Spinal cord (tissue), 10 donors: ENCODE measurements around the gene ASTN2. TPM values are rescaled to one million over a fixed set of nuclear protein-coding genes. Genes with fewer than 3 reads are reported as not detected.

Experiments used
- DNase-seq, 6 donors: peaks; one replicate each; pipeline versions ENCODE4 v3.0.0 to v3.0.0-alpha.2; 2013 to 2015; ENCODE audit warnings: low spot score in 6 of 6, low read depth in 4 of 6
- H3K27ac ChIP-seq: one replicate; pipeline ENCODE4 v1.5.1; 2013; ENCODE audit warnings: low read depth, low read length, control low read depth
- H3K27me3 ChIP-seq: one replicate; pipeline ENCODE4 v1.6.1; 2013; ENCODE audit warnings: low read length; ENCODE audit not compliant: control insufficient read depth, insufficient read depth
- H3K36me3 ChIP-seq: one replicate; pipeline ENCODE4 v1.6.1; 2013; ENCODE audit warnings: low read length; ENCODE audit not compliant: control insufficient read depth, insufficient read depth
- H3K4me1 ChIP-seq: one replicate; pipeline ENCODE4 v1.6.1; 2013; ENCODE audit warnings: low read length; ENCODE audit not compliant: control insufficient read depth, insufficient read depth
- H3K4me3 ChIP-seq: one replicate; pipeline ENCODE4 v1.5.1; 2013; ENCODE audit warnings: low read depth, low read length, control low read depth
- H3K9me3 ChIP-seq: one replicate; pipeline ENCODE4 v1.6.1; 2013; ENCODE audit warnings: low read length; ENCODE audit not compliant: control insufficient read depth, insufficient read depth
- WGBS: methylation state at CpG from one replicate; pipeline ENCODE4 v1.1.5; 2013; ENCODE audit warnings: missing lambda C conversion rate; ENCODE audit not compliant: insufficient coverage; 5-methylcytosine and 5-hydroxymethylcytosine counted together
- polyA plus RNA-seq, 2 donors: library from polyadenylated mRNA; unstranded; fragments of 120-200 nt; gene quantifications; one replicate each; pipeline ENCODE4 v1.2.1, GENCODE V29; 2013; ENCODE audit not compliant: insufficient read length in 2 of 2
- total RNA-seq, 2 donors: library from RNA; depleted of rRNA in 1 of 2; stranded (reverse); fragments of 120-200 nt in 1 of 2; fragments of >200 nt in 1 of 2; gene quantifications; one replicate each; pipeline versions ENCODE4 v1.2.3 to v1.2.4, GENCODE V29; 2013 to 2014
- donor health status: healthy.

The ASTN2 gene
- total and polyA plus RNA-seq, 4 donors: 35.8 to 48.8 (median 41.4) TPM

DNA sequence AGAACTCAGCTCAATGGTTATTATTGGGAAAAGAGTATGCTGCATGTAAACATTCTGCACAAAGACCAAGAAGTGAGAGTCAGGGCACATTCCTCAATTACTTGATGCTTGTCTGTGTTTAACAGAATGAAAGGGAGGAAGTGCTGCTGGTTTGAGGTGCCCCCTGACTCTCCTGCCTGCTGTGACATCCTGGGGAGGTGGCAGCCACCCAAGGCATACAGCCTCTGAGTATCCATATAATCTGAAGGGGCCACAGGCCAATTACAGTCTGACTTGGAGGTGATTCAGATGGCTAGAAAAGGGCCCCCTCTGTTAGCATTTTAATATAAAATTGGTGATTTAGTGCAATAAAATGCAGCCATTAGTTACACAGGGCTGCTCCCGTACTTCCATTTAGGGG is 313.8 kb downstream of the ASTN2 start:
- H3K27me3 ChIP-seq: no peaks in the 10 kb centered on the region
- WGBS: no CpG with 5 or more reads among the region's 1 CpG
- no peaks in the 10 kb centered on the region for H3K36me3 ChIP-seq
- H3K9me3 ChIP-seq: no peaks in the 10 kb centered on the region
- no peaks in the 10 kb centered on the region for H3K4me1 ChIP-seq
- no peak overlapping the region for H3K4me3 ChIP-seq
- no peak overlapping the region for H3K27ac ChIP-seq
- DNase-seq: peak in 1 of 6 donors; percentile 38

DNA sequence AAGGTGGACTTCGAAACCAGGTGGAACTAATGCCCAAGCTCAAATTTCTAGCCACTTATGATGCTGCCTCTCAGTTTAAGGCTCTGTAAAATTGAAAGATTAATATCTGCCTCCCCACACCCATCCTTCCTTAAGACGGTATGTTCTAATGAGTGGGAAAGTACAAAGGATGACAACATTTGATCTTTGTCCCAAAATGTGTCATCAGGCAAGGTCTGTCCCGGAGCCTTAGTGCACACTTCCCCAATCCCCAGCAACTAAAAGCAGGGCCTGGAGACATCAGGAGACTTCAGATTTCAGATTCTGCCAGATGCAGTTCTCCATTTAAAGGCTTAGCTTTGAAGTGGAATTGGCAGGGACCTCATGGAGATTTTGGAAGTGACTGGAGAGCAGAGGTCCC is 316.5 kb downstream of the ASTN2 start:
- Histone ChIP-seq H3K27me3 (no peaks in the 10 kb centered on the region), H3K4me1 (no peaks in the 10 kb centered on the region), H3K4me3 (no peak overlapping the region), H3K27ac (no peak overlapping the region), H3K36me3 (no peaks in the 10 kb centered on the region), H3K9me3 (no peaks in the 10 kb centered on the region)
- DNase-seq: no peak
- WGBS: 86% methylated on average over 1 of the region's 3 CpGs

DNA sequence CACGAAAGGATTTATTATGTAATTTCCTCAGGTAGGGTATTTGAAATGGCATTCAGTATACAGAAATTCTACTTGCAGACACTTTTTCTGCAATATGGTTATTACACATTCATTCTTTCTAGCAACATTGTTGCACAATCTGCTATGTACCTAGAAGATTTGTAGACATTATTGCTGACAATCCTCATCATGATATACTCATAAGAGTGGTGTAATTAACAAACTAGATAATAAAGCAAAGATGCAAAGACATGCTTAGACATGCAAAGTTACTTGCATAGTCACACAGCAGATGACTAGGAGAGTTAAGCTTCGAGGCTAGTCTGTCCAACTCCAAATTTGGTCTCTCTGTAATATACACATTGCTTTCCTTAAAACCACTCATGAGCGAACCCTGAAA is 317.1 kb downstream of the ASTN2 start:
- Histone ChIP-seq H3K4me1 (no peaks in the 10 kb centered on the region), H3K4me3 (no peak overlapping the region), H3K9me3 (no peaks in the 10 kb centered on the region), H3K27me3 (no peaks in the 10 kb centered on the region), H3K36me3 (no peaks in the 10 kb centered on the region), H3K27ac (no peak overlapping the region)
- DNase-seq: peak in 1 of 6 donors; percentile 23
- 75% methylated on average over 1 of the region's 3 CpGs for WGBS

DNA sequence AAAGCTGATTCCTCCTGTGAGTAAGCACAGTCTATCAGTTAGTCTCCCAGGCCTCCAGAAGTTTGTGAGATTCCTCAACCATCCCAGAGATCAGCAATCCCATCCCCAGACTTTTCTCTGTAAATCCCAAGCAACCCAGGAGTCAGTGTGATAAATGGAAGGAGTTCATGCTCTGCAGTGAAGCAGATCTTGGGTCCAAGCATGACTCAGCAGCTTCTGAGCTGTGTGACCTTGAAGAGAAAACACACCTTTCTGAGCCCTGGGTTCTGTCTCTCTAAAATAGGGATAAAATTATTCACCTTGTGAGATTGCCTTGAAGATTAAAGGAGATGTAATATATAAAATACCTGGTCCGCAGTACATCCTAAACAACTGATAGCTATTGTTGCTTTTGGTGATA is 318.7 kb downstream of the ASTN2 start:
- H3K36me3 ChIP-seq: no peaks in the 10 kb centered on the region
- WGBS: no CpG with 5 or more reads among the region's 1 CpG

DNA sequence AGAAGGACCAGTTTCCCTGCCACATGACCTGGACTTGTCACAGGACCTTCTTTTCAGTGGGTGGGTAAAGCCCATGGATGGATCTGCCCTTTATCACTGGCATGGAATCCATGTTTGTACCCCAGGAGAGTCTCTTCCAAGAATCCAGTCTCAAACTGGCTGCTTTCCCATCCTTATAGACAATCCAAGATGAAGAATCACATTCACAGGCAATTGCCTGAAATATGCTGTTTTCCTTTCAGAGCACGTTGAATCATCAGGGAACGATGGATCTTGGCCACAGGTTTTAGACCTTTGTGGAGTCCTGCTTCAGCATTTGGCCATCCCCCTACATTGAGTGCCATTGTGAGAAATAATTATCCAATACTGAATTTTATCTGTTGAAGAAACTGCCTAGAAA is 319.8 kb downstream of the ASTN2 start:
- H3K27ac ChIP-seq: no peak overlapping the region

More for the DNA sequence above, 318.7 kb downstream of the ASTN2 start:
- no peak for DNase-seq
- Histone ChIP-seq H3K4me3 (no peak overlapping the region), H3K27me3 (no peaks in the 10 kb centered on the region), H3K9me3 (no peaks in the 10 kb centered on the region), H3K27ac (no peak overlapping the region), H3K4me1 (no peaks in the 10 kb centered on the region)

DNA sequence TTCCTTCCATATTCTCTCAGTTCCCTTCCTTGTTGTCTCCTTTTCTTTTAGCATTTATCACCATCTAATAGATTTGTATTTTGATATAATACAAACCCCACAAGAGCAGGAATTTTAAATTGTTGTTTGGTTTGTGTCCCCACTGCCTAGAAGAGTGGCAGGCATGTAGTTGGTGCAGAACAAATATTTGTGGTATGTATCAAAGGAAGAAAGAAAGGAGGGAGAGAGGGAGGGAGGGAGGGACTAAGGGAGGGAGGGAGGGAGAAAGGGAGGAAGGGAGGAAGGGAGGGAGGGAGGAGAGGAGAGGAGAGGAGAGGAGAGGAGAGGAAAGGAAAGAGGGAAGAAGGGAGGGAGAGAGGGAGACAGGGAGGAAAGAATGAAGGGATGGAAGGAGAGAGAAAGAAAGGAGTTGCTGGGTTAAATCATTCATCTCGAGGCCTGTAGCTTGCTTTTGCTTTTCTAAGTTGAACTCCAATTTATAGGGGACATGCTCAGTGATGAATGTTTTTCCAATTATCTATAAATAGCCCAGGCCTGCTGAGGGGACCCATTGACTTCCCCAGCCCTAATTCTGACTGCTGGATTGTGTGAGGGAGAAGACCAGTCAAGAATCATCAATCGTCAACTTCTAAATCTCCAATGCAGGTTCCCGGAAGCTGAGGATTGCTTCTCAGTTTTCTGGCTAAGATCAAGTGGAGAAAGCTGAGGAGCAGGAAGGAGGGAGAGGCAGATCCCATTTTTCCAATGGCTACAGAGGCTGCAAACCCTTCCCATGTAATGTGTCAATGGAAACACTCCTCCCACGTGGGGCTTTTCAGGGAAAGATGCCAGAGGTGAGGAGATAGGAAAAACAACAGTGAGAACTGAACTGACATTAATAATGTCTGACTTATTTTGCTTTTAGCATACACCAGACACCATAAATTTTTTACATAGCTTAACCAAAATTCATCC is 320.7 kb downstream of the ASTN2 start:
- Histone ChIP-seq H3K27me3 (no peaks in the 10 kb centered on the region), H3K27ac (no peak overlapping the region), H3K36me3 (no peaks in the 10 kb centered on the region), H3K4me1 (no peaks in the 10 kb centered on the region), H3K9me3 (no peaks in the 10 kb centered on the region), H3K4me3 (no peak overlapping the region)
- WGBS: 67% methylated on average over 1 of the region's 4 CpGs
- peak in 2 of 6 donors; percentile 23 to 42 for DNase-seq

More for the DNA sequence above, 319.8 kb downstream of the ASTN2 start:
- no CpG with 5 or more reads among the region's 2 CpGs for WGBS
- no peaks in the 10 kb centered on the region for H3K4me1 ChIP-seq
- no peaks in the 10 kb centered on the region for H3K9me3 ChIP-seq
- H3K36me3 ChIP-seq: no peaks in the 10 kb centered on the region
- peak in 1 of 6 donors; percentile 28 for DNase-seq
- H3K27me3 ChIP-seq: no peaks in the 10 kb centered on the region
- no peak overlapping the region for H3K4me3 ChIP-seq

DNA sequence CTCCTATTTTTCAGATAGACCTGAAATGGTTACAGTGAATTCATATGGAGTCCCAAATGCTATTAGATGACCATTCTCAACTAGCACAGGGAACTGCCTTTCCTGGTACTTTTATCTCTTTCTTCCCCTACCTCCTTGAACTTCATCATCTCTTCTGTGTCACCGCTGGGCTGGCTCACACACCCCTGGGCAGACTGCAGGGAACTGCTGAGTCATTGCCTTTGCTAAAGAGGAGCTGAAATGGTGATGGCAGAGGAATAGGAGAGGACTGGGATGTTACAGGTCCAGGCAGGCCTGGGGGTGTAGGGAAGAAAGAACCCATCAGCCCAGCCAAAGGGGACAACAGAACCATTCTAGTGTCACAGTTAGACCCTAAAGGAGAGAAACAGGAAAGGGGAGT is 322.3 kb downstream of the ASTN2 start:
- no peaks in the 10 kb centered on the region for H3K9me3 ChIP-seq
- no CpG with 5 or more reads among the region's 1 CpG for WGBS
- H3K4me1 ChIP-seq: no peaks in the 10 kb centered on the region
- no peaks in the 10 kb centered on the region for H3K27me3 ChIP-seq
- H3K27ac ChIP-seq: no peak overlapping the region
- no peak for DNase-seq
- no peak overlapping the region for H3K4me3 ChIP-seq
- H3K36me3 ChIP-seq: no peaks in the 10 kb centered on the region

DNA sequence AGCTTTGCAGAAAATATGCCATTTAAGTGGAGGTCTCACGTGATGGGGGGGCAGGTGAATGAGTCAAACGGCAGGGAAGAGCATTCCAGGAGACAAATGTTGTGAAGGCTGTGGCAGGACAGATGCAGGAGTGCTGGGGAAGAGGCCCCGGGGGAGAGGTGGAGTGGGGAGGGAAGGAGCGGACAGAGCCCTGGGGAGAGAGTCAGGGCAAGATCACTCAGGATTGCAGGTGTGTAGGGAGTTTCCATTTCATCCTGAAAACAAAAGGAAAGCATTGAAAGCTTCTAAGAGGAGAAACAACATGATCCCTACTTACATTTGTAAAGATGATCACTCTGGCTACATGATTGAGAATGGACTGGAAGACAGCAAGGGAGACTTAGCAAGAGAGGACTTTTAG is 323.3 kb downstream of the ASTN2 start:
- Histone ChIP-seq H3K4me3 (no peak overlapping the region), H3K27ac (no peak overlapping the region), H3K27me3 (no peaks in the 10 kb centered on the region), H3K9me3 (no peaks in the 10 kb centered on the region), H3K4me1 (no peaks in the 10 kb centered on the region), H3K36me3 (no peaks in the 10 kb centered on the region)
- no peak for DNase-seq
- WGBS: 37% methylated on average over 4 of the region's 4 CpGs

DNA sequence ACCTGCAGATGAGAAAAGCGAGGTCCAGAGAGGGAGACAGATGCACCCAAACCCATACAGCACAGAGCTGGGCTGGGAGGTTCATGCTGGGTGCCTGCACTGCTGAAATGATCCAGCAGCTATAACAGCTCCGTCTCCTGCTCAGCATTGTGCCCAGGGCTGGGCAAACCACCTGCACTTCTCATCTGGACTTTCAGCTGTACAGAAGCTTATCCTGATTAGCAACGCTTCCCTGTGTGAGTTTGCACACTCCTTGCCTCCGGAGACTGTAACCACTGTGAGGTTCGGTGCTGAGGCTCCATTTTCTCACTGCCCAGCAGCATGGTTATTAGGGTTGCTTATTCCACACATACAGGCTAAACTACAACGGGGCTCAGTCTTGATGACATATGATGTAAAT is 326.1 kb downstream of the ASTN2 start:
- H3K27ac ChIP-seq: no peak overlapping the region
- no peak for DNase-seq
- no peak overlapping the region for H3K4me3 ChIP-seq
- no peaks in the 10 kb centered on the region for H3K36me3 ChIP-seq
- no peaks in the 10 kb centered on the region for H3K9me3 ChIP-seq
- H3K27me3 ChIP-seq: no peaks in the 10 kb centered on the region
- H3K4me1 ChIP-seq: no peaks in the 10 kb centered on the region
- WGBS: 83% methylated on average over 2 of the region's 6 CpGs

DNA sequence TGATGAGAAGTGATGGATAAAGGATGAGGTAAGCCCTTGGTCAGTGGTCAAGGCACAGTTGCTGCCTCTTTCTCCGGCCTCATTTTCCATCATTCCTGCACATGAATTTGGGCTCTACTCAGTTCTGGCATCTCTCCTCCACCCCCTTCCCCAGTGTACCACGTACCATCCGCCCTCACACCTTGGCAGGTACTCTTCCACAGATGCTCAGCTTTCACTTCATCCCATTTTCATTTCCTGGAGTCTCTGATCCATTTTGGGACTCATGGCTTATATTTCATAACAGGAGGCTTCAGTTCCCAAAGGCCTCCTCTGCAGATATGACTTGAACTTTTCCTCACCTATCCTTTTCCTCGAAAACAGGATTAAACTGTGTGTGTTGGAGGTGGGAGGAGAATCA is 326.7 kb downstream of the ASTN2 start:
- Histone ChIP-seq H3K4me3 (no peak overlapping the region), H3K27ac (no peak overlapping the region), H3K4me1 (no peaks in the 10 kb centered on the region), H3K9me3 (no peaks in the 10 kb centered on the region), H3K27me3 (no peaks in the 10 kb centered on the region), H3K36me3 (no peaks in the 10 kb centered on the region)
- DNase-seq: no peak
- WGBS: 64% methylated on average over 3 of the region's 4 CpGs
